HG03432 (cell line): ENCODE measurements around the gene FOXO3B.
"Not testable (repeated sequence)": the region's sequence is repeated elsewhere in the genome, so short reads cannot be mapped to it uniquely, and the experiment has no call there.

ENCODE experiments used
- ATAC-seq: cut with Tn5 transposase; IDR thresholded peaks from one replicate; pipeline ENCODE4 v1.9.1; 2021; ENCODE audit warnings: mild to moderate bottlenecking, moderate library complexity; ENCODE audit not compliant: unreplicated experiment

FOXO3B gene

DNA sequence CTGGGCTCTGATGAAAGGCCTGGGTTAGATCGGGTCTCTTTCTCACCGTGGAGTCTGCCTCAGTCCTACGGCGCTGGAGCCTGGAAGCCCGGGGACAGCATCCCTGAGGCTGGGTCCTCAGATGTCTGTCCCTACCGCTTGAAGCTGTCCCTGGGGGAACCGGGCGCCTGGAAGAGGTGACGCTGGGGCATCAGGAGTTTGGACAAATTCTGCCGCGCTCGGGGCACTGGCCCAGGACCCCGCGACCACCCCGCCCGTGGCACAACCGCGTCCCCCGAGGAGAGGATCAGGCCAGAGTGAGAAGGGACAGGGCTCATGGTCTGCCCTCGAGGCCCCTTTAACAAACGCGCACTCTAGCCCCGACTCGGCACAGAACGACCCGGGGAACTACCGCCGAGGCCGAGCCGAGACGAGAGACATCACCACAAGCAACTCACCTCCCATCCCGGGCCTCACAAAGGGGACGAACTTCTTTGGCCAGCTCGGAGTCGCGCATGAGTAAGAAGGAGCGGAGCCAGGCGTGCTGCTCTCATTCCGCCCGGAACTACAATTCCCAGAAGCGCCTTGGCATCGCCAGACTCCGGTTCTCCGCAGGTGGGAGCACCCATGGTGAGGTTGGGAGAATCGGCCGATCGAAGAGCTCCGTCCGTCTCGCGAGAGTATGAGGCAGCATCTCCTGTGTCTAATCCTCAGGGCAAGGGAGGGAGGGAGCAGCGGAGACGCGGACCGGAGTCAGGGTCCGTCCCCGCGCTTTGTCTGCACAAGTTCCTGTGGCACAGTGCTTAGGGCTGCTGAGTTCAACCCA, at the start of gene FOXO3B:
FOXO3B (minus strand) TSS at position 548 of the 805 bp plus-strand sequence. CDS start 663 bp downstream, outside the sequence.
- ATAC-seq = peak; percentile 89

DNA sequence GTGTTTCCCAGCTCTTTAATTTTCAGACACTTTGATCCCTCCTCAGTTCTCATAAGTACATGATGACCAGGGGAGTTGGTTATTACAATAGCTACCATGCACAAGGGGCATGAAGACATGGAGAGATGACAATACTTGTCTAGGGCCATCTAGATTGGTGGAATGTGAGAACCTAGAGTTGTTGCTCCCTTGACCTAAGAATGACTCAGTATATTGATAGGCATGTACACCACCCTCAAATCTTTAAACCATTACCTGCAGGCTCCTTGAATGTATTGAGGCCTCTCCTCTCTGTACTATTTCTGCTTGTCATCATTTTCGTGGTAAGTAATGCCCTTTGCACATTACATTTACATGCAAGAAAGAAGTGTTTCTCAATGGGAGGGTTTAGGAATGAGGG, 41.4 kb upstream of the FOXO3B start:
- not testable (repeated sequence) for ATAC-seq

DNA sequence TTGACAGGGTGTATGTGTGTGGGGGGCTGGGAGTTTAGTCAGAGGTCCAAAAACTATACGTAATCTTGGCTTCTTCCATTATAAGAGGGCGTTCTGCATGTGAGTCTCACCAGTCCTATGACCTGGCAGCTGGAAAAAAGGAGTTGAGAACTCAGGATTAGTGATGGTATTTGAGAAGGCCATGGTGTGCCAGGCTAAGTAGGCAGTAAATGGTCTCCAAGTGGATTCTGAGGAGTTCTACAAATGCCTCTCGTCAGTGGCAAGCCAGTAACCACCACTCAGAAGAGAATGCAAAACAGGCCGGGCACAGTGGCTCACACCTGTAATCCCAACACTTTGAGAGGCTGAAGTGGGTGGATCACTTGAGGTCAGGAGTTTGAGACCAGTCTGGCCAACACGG, 40.5 kb upstream of the FOXO3B start:
- ATAC-seq = not testable (repeated sequence)

DNA sequence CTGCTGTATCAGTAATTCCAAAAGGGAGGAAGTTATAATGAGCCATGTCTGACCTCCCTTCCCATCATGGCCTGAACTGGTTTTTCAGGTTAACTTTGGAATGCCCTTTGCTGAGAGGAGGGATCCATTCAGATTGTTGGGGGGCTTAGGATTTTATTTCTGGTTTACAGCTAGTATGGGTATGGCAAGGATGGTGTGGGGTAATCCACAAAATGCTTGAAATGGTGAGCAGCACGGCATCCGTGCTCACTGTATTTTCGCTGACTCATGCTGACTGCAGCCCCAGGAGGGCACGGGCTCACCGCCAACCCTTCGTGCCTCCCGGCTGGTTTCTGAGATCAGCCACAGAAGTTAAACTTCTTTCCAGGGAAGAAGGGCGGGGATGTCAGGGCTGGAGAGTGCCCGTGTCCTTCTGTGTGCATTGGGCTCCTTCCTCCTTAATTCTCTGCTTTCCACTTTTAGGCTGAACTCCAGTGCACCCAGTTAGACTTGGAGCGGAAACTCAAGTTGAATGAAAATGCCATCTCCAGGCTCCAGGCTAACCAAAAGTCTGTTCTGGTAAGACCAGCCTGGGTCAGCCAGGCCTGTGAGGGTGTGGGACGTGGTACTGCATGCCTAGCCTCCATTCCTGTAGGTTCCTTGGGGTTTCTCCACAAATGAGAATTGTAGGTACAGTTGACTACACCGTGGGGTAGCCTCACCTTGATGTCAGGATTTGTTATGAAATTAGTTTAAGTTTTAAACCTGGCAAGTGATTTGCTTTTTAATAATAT, 39.8 kb upstream of the FOXO3B start:
- not testable (repeated sequence) for ATAC-seq

DNA sequence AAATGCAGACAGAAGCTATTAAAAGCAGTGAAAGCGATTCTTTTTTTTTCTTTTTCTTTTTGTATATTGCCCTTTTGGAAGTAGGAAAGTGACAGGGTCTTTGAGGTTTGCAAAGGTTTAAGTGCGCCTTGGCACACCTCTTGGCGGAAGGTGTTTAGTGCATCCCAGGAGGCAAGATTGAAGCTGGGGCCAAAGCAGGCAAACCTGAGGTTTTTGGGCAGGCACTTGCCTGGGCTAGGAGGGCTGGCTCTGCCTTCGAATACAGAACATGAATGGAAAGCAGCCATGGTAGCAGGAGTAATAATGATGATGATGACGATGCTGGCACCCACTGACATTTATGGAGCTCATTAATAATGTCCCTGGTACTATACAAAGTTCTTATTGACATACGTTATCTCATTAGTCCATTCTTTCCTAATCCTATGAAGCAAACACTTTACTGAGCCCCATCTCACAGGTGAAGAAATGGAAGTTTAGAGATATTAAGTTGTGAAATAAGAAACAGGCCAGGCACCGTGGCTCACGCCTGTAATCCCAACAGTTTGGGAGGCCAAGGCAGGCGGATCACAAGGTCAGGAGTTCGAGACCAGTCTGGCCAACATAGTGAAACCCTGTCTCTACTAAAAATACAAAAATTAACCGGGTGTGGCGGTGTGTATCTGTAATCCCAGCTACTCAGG, 37.5 kb upstream of the FOXO3B start:
- not testable (repeated sequence) for ATAC-seq

DNA sequence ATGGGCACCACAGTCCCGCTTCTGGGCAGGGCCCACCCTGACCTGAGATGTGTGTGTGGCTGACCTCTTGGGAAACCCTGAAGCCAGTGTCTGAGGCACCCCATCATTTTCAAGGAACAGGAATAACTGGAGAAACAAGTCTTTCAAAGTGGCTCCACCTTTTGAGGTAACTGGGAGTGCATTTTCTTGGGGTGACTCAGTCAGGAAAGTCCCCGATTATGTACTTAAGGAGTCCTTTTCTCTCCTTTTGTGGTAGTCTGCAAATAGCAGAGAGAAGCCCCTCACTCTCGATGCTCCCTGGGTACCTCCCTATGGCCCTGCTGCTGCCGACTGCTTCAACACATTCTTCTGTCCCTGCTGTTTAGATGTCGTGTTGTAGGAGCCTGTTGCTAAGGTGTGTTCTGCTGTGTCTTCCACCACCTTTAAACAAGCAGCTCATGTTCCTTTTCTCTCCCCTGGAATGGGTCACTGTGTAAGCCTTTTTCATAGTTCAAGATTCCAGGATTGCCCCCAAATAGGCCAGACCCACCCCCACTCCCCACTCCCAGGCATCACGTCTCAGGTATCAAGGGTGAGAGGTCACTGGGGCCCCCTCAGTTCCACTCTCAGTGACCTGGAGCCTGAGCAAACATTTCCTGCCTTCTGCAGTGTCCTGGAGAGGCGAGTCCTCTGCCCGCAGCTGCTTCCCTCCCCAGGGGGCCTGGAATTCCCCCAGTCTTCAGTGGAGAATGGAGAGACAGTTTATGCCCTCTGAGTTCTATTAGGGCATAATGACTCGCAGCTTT, 36.7 kb upstream of the FOXO3B start:
- not testable (repeated sequence) for ATAC-seq

DNA sequence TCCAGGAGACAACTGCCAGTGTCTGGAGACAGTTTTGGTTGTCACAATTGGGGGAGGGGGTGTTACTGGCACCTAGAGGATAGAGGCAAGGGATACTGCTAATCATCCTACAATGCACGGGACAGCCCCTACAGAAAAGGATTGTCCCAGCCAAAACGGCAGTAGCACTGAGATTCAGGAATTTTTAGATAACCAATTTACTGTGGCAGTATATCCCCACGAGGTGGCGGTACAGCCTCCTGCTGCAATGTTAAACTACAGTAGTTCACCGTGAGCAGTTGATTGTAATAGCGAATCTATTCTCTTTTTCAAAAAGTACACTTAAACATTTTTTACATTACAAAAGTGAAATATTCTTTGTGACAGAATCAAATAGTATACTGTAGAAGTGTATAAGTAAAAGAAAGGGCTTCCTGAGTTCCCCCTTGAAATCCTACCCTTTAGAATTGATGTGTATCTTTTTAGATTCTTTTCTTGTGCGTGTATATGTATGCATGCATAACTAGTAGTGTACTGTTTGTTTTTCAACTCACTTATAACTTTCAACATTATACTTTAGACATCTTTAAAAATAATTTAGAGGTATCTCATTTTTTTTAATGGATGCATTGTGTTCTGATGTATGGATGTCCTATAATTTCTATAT, 30.4 kb upstream of the FOXO3B start:
- not testable (repeated sequence) for ATAC-seq

DNA sequence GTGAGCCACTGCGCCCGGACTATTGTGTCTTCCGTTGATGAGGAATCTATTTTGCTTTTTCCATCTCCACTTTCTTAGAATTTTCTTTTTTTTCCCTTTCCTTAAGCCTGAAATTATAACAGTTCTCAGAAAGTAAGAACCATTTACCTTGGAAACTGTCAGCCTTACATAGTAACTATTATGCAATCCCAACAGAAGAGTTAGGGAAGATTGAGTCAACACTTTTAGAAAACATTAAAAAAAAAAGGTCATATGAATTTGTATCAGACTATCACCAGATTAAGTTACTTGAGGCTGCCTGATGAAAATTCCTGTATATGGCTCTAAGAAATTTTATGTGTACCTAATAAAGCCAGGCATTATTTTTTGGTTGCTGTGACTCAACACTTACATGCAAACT, 26.1 kb upstream of the FOXO3B start:
- ATAC-seq = not testable (repeated sequence)

DNA sequence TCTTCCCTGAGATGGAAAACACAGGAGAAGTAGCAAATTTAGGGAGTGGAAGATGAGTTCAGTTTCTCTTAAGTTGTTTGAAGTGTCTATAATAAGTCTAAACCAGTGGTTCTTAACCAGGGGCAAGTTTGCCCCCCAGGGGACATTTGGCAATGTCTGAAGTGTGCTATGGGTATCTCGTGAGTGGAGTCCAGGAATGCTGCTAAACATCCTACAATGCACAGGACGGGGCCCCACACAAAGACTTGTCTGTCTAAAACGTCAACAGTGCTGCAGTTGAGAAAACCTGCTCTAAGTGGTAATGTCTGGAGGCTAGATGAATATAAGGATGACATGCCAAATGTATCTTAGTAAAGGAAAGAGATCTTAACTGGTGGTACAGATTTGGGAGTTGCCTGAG, 23.8 kb upstream of the FOXO3B start:
- not testable (repeated sequence) for ATAC-seq

DNA sequence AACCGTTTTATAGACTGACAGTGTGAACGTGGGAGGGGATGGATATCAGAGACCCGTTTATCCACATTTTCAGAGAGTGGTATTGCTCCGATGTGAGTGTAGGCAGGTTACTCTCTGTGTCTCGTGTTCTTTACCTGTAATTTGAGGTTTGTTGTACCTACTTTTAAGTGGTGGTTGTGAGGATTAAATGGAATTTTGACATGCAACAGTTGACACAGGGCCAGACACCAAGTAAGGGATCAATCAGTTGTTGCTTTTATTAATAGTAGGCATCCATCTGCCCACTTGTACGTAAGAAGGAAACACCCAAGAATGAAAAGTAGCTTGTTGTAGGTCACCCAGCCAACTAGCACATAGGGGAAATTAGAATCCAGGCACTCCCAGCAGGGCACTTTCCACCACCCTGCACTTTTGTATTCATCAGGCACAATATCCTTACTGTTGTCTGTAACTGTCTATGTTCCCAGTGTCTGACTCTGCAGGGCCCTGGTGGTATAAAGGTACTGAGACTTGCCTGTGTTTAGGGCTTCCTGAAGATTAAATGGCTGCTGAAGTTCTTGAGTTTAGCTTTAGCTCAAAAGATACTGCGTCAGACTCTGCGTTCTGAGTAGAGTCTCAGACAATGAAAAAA, 16.5 kb upstream of the FOXO3B start:
- ATAC-seq = not testable (repeated sequence)

DNA sequence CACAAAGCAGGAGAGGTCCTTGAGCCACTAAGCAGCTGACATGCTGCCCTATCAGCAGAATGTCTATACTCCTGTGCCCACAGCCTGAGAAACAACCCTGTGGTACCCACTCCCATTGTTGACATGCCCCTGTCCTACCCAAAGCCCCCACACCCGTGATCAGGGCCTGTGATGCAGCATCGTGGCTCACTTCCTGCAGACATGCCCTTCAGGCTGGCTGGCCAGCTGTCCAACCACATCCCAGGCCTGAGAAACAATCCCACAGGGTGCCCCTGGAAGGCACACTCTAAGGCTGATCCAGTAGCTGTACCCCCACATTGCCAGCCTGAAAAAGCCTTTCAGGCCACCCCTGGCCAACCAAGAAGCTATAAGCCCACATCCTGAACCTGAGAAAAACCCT, 13.0 kb upstream of the FOXO3B start:
- not testable (repeated sequence) for ATAC-seq

DNA sequence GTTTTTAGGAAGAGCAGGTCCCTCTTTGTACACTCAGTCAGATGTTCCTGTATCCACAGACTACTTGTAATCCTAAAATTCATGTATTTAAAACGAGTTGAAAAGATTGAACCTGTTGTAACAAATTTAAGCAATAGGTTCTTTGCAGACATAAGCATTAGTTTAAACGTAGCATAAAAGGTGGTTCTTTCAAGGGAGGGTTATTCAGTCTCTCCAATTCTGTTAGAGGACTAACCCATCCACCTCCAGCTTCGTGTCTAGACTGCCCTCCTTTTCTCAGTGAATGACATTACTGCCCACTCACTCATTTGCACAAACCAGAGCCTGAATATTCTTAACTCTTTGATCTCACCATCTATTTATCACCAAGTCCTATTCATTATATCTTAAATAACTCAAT, 554 bp upstream of the FOXO3B start:
- not testable (repeated sequence) for ATAC-seq

DNA sequence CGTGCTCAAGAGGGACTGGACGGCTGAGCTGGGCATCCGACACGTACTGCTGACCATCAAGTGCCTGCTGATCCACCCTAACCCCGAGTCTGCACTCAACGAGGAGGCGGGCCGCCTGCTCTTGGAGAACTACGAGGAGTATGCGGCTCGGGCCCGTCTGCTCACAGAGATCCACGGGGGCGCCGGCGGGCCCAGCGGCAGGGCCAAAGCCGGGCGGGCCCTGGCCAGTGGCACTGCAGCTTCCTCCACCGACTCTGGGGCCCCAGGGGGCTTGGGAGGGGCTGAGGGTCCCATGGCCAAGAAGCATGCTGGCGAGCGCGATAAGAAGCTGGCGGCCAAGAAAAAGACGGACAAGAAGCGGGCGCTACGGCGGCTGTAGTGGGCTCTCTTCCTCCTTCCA, 4.7 kb downstream of the FOXO3B start:
- not testable (repeated sequence) for ATAC-seq

DNA sequence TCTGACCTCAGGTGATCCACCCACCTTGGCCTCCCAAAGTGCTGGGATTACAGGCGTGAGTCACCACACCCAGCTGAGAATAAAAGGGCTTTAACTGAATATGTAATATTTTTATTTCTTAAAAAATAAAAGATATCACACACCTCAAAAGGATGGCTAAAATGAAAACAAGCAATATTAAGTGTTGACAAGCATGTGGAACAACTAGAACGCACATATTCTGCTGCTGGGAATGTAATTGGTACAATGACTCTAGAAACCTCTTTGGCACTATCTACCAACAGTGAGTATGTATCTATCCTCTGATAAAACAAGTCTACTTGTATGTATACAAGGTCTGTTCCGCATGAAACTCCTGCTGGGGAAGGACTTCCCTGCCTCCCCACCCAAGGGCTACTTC, 5.2 kb downstream of the FOXO3B start:
- not testable (repeated sequence) for ATAC-seq

DNA sequence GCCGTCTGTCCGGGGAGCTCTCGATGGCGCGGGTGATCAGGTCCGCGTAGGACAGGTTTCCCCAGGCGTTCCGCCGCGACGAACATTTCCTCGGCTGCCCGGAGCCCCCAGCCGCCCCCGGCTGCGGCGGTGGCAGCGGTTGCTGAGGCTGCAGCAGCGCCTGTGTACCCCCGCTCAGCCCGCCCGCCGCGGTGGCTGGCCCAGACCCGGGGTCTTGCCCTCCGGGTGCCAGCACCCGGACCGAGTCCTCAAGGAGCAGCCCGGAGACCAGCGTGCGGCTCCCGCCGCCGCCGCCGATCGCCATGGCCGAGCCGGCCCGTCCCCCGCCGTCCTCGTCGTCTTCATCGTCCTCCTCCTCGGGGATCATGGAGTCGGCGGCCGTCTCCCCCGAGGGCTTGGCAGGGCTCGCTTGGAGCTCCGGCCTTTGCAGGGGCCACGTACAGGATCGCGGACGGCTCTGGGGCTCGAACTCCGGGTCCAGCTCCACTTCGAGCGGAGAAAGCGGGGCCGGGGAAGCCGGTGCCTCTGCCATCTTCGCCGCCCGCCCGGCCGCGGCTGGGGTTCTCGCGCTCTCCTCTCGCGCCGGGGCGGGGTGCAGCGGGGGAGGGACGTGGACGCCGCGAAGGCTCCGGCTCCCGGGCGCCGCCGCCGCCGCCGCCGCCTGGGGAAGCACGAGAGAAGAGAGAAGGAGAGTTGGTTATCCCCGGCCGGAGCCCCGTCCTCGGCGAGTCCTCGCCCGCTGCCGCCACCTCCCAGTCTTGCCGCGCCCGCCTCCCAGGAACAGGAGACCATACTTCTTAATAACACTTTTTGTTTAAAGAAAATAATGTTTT, 9.5 kb downstream of the FOXO3B start:
- ATAC-seq = not testable (repeated sequence)

DNA sequence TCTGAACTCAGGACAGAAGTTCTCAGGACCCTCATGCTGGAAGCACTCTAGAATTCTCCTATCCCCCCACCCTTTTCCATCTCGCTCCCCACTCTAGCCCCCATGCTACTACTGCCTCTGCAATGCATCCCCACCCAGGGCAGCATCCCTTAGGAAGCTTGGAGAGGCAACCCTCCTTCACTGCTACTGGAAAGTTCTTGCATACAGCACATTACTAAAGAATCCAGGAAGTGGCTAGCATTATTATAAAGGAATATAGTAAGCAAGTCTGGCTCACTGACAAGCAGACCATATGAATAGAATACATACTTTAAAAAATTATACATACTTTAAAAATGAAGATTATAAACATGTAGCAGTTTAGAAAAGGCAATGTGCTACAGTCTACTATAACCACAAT, 13.5 kb downstream of the FOXO3B start:
- ATAC-seq = not testable (repeated sequence)

DNA sequence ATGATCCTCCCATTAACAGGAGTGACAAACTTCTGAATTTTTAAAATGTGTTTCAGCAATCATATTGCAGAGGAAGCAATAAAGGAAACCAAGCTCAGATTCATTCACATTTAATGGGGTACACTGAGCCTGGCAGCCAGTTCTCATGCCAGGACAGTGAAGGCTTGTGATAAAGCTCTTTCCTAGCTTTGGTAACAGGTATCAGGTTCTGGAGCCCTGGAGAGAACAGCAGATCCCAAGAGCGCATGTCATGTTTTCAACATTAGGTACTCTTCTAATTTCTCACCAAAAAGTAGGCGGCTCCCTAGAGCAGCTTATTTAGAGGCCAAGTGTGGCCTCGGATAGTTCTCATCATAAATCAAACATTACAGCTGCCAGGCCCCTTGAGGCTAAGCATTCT, 14.6 kb downstream of the FOXO3B start:
- not testable (repeated sequence) for ATAC-seq

DNA sequence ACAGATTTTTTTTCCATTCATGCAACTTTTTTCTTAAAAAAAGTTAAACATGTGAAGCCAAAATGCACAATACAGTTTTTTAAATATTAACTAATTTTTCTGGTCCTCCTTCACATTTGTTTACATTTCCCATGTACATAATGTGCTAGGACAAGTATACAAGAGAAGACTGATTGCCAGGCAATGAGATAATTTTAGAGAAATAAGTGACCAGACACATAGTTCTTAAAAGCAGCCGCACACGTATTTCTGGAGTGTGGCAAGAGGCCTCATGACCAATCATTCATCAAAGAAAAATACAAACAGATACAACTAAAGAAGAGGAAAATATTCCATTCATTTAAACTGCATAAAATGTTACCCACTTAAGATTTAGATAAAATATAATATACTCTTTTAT, 15.8 kb downstream of the FOXO3B start:
- ATAC-seq = not testable (repeated sequence)
